Loucy (cell line): ENCODE measurements around the gene ZNF74.

Experiments used
- H2AFZ ChIP-seq: fragments of 200-600 bp; sonication (generic); 2 replicates; pipeline ENCODE4 v1.6.0; 2016; ENCODE audit warnings: antibody characterized with exemption, mild to moderate bottlenecking, low read length, moderate library complexity
- H3F3A ChIP-seq: fragments of 200-600 bp; 2 replicates; pipeline ENCODE4 v1.6.0; 2016; ENCODE audit warnings: antibody characterized with exemption, low read depth, mild to moderate bottlenecking
- H3K27me3 ChIP-seq: fragments of 200-600 bp; sonication (generic); 2 replicates; pipeline ENCODE4 v1.6.1; 2014; ENCODE audit warnings: low read length, mild to moderate bottlenecking; ENCODE audit not compliant: insufficient read depth, poor library complexity, severe bottlenecking
- H3K36me3 ChIP-seq: fragments of 200-600 bp; sonication (generic); 2 replicates; pipeline ENCODE4 v1.6.1; 2016; ENCODE audit warnings: low read length; ENCODE audit not compliant: insufficient read depth
- H3K4me1 ChIP-seq: fragments of 200-600 bp; sonication (generic); 2 replicates; pipeline ENCODE4 v1.5.1; 2014; ENCODE audit warnings: low read length, mild to moderate bottlenecking; ENCODE audit not compliant: insufficient read depth, poor library complexity, severe bottlenecking
- H3K4me2 ChIP-seq: fragments of 200-600 bp; sonication (generic); 2 replicates; pipeline ENCODE4 v1.6.0; 2014; ENCODE audit warnings: antibody characterized with exemption, low read length, low read depth, mild to moderate bottlenecking; ENCODE audit not compliant: poor library complexity, severe bottlenecking
- H3K4me3 ChIP-seq: fragments of 200-600 bp; sonication (generic); 2 replicates; pipeline ENCODE4 v1.5.1; 2014; ENCODE audit warnings: low read length, mild to moderate bottlenecking, mixed read lengths; ENCODE audit not compliant: poor library complexity, severe bottlenecking
- H3K79me2 ChIP-seq: fragments of 200-600 bp; sonication (generic); 2 replicates; pipeline ENCODE4 v1.6.1; 2014; ENCODE audit warnings: low read length; ENCODE audit not compliant: insufficient read depth
- H3K9ac ChIP-seq: fragments of 200-600 bp; sonication (generic); 2 replicates; pipeline ENCODE4 v1.6.0; 2014; ENCODE audit warnings: mild to moderate bottlenecking, low read depth, low read length, moderate library complexity; ENCODE audit not compliant: poor library complexity, severe bottlenecking
- H3K9me2 ChIP-seq: fragments of 200-600 bp; sonication (generic); replicated peaks from 2 replicates; pipeline ENCODE4 v1.6.1; 2016; ENCODE audit warnings: low read depth, low read length, mixed read lengths
- H3K9me3 ChIP-seq: fragments of 200-600 bp; sonication (generic); 2 replicates; pipeline ENCODE4 v1.6.1; 2014; ENCODE audit warnings: mild to moderate bottlenecking, antibody characterized with exemption, low read length, low read depth; ENCODE audit not compliant: insufficient read depth
- H4K20me1 ChIP-seq: fragments of 200-600 bp; sonication (generic); 2 replicates; pipeline ENCODE4 v1.6.0; 2014; ENCODE audit warnings: antibody characterized with exemption, low read length, mild to moderate bottlenecking; ENCODE audit not compliant: insufficient read depth, poor library complexity, severe bottlenecking
- CTCF ChIP-seq: fragments of 200-600 bp; sonication (generic); conservative IDR thresholded peaks from 2 replicates; pipeline ENCODE4 v1.5.1; 2014; ENCODE audit warnings: mild to moderate bottlenecking, antibody characterized with exemption, low read length
- EZH2phosphoT487 ChIP-seq: fragments of 200-600 bp; IDR thresholded peaks from 2 replicates; pipeline ENCODE4 v1.6.1; 2018; ENCODE audit warnings: antibody characterized with exemption, mild to moderate bottlenecking, moderate library complexity, borderline replicate concordance

Gene ZNF74

GRCh38 chr22:20421507-20421874, 27.5 kb downstream of the ZNF74 start:
- Histone ChIP-seq H2AFZ (no peak overlapping the region), H3K4me2 (no peak overlapping the region), H3K9me3 (no peaks in the 10 kb centered on the region), H3K36me3 (no peaks in the 10 kb centered on the region), H4K20me1 (no peaks in the 10 kb centered on the region), H3K4me3 (no peak overlapping the region), H3K9ac (no peak overlapping the region), H3K79me2 (no peaks in the 10 kb centered on the region), H3K27me3 (no peaks in the 10 kb centered on the region), H3K4me1 (peaks cover 17% of the 10 kb centered on the region), H3K9me2 (no peaks in the 10 kb centered on the region), H3F3A (no peaks in the 10 kb centered on the region)
- TF ChIP-seq EZH2phosphoT487 = no peak
- TF ChIP-seq CTCF = no peak

GRCh38 chr22:20422271-20423007, 28.5 kb downstream of the ZNF74 start:
- Histone ChIP-seq H3K9me2 (no peaks in the 10 kb centered on the region), H3K79me2 (no peaks in the 10 kb centered on the region), H3F3A (no peaks in the 10 kb centered on the region), H3K36me3 (no peaks in the 10 kb centered on the region), H3K9ac (no peak overlapping the region), H2AFZ (no peak overlapping the region), H3K4me3 (no peak overlapping the region), H3K27me3 (no peaks in the 10 kb centered on the region), H4K20me1 (no peaks in the 10 kb centered on the region), H3K4me2 (no peak overlapping the region), H3K9me3 (no peaks in the 10 kb centered on the region), H3K4me1 (peaks cover 17% of the 10 kb centered on the region)
- no peak for TF ChIP-seq CTCF
- TF ChIP-seq EZH2phosphoT487 = no peak

GRCh38 chr22:20423008-20423905, 29.3 kb downstream of the ZNF74 start:
- H3K4me2 ChIP-seq = no peak overlapping the region
- no peaks in the 10 kb centered on the region for H3K36me3 ChIP-seq
- H4K20me1 ChIP-seq = no peaks in the 10 kb centered on the region
- no peaks in the 10 kb centered on the region for H3K27me3 ChIP-seq
- H2AFZ ChIP-seq = no peak overlapping the region
- no peak overlapping the region for H3K9ac ChIP-seq
- H3K9me2 ChIP-seq = no peaks in the 10 kb centered on the region
- no peak overlapping the region for H3K4me3 ChIP-seq
- peaks cover 17% of the 10 kb centered on the region for H3K4me1 ChIP-seq
- H3F3A ChIP-seq = no peaks in the 10 kb centered on the region
- TF ChIP-seq CTCF = no peak
- no peak for TF ChIP-seq EZH2phosphoT487
- no peaks in the 10 kb centered on the region for H3K9me3 ChIP-seq
- no peaks in the 10 kb centered on the region for H3K79me2 ChIP-seq
